HG02642 (cell line): ENCODE data around the gene GLRX.
"Not testable (repeated sequence)": the region's sequence is repeated elsewhere in the genome, so short reads cannot be mapped to it uniquely, and the experiment has no call there.

ENCODE experiments used
- ATAC-seq: cut with Tn5 transposase; IDR thresholded peaks from one replicate; pipeline ENCODE4 v1.9.1; 2021; ENCODE audit warnings: mild to moderate bottlenecking; ENCODE audit not compliant: unreplicated experiment, poor library complexity

The GLRX gene

DNA sequence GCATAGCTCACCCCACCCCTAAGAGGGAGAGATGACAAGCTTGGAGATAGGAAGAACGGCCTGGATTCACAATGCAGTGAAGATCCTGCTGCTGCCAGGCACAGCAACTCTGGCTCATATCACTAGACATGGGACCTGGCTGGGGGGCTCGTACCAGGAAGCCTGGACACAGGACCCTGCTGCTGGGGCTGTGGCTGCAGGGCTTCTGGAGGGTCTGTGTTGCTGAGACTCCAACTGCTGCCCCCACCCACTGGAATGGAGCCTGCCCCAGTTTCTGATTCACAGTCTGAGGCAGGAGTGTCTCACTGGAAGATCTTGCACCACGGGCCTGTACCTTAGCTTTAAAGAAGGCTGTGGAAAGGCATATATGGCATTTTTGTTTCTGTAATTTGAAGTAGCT lies 31.0 kb upstream of the GLRX start:
- no peak for ATAC-seq

GRCh38 chr5:95852567-95852966 lies 30.0 kb upstream of the GLRX start:
- no peak for ATAC-seq

DNA sequence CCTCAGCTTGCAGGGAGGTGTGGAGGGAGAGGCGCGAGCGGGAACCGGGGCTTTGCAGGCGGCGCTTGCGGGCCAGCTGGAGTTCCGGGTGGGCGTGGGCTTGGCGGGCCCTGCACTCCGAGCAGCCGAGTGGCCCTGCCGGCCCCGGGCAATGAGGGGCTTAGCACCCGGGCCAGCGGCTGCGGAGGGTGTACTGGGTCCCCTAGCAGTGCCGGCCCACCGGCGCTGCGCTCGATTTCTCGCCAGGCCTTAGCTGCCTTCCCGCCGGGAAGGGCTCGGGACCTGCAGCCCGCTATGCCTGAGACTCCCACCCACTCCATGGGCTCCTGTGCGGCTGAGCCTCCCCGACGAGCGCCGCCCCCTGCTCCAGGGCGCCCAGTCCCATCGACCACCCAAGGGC lies 28.6 kb upstream of the GLRX start:
- not testable (repeated sequence) for ATAC-seq

DNA sequence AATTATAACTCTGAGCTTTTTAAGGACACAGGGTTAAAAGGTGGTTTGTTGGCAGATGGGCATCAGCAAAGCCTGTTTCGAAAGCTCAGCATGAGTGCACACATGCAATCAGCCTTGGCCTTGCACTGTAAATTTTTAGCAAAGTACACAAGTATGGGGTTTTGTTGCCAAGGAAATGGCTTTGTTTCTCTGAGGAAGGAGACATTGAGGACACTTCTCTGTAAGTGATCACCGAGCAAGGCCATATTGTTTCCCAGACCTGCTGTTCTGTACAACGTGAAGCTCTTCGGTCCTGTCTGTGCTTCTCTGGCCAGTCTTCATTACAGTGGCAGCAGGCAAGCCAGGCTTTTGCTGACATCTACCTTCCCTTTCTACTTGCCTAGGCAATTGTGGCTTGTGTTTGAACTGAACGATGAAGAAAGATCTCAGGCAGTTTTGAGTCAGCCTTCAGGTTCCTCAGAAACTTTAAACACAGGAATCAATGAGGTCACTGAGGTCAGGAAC lies 27.9 kb upstream of the GLRX start:
- ATAC-seq: no peak

DNA sequence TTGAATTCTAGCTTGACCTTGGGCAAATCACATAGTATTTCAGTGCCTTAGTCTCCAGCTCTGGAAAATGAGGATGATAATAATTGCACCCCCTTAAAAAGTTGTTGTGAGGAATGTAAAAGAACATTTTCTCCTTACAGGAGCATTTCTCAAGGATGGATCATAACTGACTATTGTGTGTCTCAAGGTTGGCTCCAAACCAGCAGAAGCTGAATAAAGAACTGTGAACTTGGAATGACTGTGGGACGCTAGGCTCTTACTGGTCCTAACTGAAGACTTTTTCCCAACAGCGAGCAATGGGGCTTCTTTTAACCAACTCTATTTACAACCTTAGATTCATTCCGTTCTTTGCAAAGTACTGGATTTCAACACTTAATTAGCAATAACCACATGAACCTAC lies 26.2 kb upstream of the GLRX start:
- ATAC-seq: no peak

GRCh38 chr5:95847261-95847592 lies 24.7 kb upstream of the GLRX start:
- ATAC-seq: no peak

DNA sequence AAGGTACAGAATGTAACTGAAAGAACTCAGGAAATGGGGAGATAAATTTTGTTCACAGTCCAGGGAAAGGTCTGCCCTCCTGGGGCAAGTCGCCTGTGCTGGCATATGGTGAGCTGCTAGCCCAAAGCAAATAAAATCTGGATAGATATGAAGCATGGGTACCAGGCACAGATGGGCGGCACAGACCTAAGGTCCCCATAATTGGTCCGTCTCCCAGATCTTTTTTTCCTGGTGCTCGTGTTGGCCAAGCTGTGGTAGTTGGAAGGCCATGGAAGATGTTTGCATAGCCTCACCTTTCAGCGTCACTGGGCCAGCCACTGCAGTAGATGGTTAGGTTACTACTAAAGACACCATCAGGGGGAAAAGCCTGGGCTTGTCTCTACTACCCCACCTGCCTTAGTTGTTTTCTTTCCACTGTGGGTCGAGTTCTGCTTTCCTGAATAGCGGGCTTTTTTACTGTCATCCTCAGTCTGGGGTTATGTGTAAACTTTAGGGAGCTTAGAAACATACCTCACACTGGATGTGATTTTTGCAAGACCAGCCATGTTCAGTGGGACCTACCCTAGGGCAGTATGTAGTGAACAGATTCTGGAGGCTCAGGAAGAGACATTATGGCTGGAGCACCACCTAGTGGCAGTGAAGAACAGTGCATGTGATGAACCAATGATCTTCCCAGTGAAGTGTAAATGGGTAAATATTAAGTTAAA lies 24.2 kb upstream of the GLRX start:
- ATAC-seq: peak; percentile 65

DNA sequence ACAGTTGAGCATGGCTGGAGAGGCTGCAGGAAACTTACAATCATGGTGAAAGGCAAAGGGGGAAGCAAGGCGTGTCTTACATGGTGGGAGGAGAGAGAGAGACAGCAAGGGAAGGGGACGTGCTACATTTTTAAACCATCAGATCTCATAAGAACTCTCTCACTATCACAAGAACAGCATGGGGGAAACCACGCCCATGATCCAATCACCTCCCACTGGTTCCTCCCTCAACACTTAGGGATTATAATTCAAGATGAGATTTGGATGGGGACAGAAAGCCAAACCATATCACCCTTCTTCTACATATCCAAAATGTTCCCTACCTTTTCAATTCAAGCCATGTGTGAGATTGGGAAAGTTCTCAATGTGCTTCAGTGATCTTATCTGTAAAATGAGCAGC lies 22.9 kb upstream of the GLRX start:
- ATAC-seq: no peak

DNA sequence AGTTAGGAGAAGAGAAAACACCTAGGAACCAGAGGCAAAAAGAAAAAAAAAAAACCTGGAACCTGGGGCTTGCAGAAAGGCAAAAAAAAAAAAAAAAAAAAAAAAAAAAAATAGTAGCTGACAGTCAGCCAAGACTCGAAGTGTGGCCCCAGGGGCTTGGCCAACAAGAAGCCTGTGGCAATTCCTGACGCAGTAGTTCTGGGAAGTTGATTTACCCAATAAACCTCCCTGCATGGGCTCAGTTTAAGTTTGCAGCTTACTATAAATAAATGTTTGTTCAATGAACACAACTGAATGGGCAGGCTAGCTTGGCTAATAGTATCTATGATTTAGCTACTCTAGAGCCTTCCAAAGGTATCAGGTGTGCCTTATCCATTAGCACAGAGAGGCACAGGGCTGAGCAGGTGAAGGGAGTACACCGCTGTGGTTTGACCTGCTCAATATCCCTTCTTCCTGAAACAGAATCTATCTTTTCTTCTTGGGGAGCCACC lies 21.3 kb upstream of the GLRX start:
- no peak for ATAC-seq

DNA sequence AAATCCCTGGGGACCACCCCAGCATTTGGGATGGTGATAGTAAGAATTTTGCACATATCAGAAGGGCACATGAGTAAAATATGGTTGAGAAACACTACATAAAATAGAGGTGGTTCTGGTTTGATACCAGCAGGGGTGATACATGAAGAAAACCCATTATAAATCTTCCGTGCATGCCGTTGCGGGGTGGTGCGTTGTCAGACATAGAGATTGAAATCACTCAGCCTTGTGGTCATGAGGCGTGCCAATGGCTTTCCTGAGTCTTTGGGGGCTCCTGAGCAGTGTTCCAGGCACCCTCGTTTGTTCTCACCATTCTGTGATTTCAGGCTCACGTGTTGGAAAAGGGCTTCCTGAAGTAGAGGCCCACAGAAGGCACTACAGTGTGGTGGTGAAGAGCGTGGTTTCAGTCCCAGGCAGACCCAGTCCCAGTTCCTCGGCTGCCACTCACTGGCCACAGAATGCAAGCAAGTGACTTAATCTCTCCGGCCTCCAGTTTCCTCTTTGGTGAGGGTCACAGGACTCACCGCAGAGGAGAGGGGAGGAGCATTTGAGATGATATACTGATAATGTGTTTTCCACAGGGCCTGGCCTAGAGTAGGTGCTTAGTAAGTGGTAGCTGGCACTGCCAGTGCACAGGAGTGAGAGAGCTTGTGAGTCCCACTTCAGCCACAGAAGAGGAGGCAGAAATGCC lies 20.5 kb upstream of the GLRX start:
- ATAC-seq: peak; percentile 91

DNA sequence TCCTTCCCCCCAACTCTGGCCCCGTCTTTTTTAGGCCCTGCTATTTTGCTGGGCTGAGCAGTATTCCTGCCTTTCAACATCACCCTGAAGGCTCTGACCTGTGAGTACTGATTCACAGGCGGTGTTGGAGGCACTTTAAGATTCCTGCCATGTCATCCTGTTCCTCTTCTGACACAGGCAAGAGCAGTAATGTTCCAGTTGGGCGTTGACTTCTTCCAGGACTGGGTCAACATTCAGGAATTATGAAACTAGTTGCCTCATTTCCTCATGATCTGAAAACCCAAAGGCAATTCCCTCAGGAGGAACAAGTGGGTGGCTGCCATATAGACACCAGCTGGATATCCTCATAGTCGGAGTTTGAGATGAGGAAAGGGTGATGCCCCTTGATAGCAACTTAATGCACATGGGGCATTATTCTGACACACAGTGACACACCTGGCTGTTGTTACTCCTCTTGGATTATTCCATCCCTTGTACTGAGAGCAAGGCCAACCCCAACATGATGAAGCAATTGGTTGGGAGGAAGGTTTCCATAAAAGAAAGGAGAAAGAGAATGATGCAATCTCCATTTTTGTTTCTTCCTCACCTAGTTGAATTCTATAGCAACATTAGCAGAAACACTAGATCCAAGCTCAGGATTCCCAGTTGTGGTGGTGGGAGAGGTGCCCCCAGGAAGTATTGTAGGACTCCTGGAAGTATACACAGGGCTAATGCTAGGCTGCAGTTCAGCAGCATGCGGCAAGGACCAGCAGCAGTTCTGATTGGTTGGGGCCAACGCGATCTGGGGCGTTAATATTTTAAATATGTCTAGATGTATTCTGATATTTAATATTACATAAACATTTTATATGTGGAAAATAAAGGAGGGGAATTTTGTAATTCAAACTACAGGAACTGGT lies 19.6 kb upstream of the GLRX start:
- no peak for ATAC-seq

- no peak for ATAC-seq
Observed at GRCh38 chr5:95840956-95841705, 18.6 kb upstream of the GLRX start.

- ATAC-seq: no peak
Observed at GRCh38 chr5:95839658-95840057, 17.1 kb upstream of the GLRX start.

- ATAC-seq: no peak
Observed at GRCh38 chr5:95838556-95838955, 16.0 kb upstream of the GLRX start.

DNA sequence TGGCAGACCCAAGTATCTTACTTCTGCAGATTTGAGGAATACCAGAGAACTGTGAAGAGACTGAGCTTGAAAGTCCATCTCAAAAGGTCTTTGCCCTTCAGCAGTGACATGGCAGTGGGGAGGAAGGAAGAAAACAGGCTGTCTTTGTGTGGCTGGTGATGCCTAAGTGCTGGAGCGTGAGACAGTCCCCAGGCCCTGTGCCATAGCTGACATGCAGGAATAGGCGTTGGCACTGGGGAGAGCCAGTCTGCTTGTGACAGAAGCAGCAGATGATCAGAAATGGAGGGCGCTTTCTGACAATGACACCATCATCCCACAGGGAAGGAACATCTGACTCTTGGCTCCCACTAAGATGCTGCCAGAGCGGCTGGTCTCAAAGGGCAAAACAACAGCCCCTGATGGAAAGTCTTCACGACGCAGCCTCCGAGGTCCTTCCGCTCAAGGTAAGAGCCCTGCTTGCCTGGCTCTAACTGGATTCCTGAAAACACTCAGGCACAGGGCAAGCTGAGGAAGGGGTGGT lies 15.5 kb upstream of the GLRX start:
- no peak for ATAC-seq

GRCh38 chr5:95837492-95837891 lies 15.0 kb upstream of the GLRX start:
- ATAC-seq: no peak

- not testable (repeated sequence) for ATAC-seq
Observed at GRCh38 chr5:95836971-95837370, 14.4 kb upstream of the GLRX start.

GRCh38 chr5:95836544-95836943 lies 14.0 kb upstream of the GLRX start:
- ATAC-seq: no peak

DNA sequence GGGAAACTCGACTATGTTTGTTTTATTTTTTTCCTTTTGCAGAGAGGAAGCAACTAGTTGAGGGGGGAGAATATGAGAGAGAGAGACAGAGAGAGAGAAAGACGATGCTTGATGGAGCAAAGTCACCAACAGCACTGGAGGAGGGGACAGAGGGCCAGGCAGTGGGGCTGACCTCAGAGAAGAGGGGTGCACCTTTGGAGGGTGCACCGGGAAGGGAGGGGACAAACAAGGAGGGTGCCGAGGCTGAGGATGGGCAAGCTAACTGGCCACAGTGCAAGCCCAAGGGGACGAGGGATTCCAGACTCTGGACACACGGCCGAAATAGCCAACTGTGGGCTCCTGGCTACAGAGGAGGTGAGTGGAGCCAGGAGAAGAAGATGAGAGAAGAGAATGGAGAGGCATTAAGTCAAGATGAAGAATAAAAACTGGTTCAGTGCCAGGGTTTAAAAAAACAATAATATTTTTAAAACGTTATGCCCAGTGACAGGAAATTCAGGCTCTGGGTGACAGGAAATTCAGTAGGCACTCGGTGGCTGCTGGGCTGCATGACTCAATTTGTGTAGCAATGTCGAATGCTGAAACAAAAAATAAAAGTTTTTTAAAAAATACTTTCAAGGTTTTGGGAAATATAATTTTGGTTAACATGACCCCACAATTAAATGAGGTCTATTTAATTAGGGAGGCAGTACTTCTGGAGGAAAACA lies 13.3 kb upstream of the GLRX start:
- ATAC-seq: no peak
